NOMO-1 treated with DMSO at 0.1 percent for 48 hours (cell line): ENCODE data around the gene FUCA2.

Experiments used
- DNase-seq: peaks from one replicate; lab custom pipeline; 2025; ENCODE audit not compliant: unreplicated experiment; lab: John Stamatoyannopoulos, UW

Gene FUCA2

GRCh38 chr6:143510991-143511891 lies at the start of gene FUCA2:
Gene FUCA2 (minus strand): TSS chr6:143511720. CDS start chr6:143511634, 86 bp downstream.
- peak; percentile 57 for DNase-seq

GRCh38 chr6:143561105-143561704 lies 49.7 kb upstream of the FUCA2 start:
- DNase-seq, result no peak

- DNase-seq, result no peak
These were observed 47.6 kb upstream of the FUCA2 start for GRCh38 chr6:143559051-143559660.

GRCh38 chr6:143556529-143556928 lies 45.0 kb upstream of the FUCA2 start:
- DNase-seq, result no peak

- DNase-seq, result no peak
These were observed 44.1 kb upstream of the FUCA2 start for GRCh38 chr6:143555582-143555981.

- no peak for DNase-seq
These were observed 43.6 kb upstream of the FUCA2 start for GRCh38 chr6:143555071-143555492.

GRCh38 chr6:143553337-143553736 lies 41.8 kb upstream of the FUCA2 start:
- DNase-seq, result no peak

- no peak for DNase-seq
These were observed 38.4 kb upstream of the FUCA2 start for GRCh38 chr6:143549949-143550268.

- no peak for DNase-seq
These were observed 37.9 kb upstream of the FUCA2 start for GRCh38 chr6:143549221-143549948.

- DNase-seq, result no peak
These were observed 35.1 kb upstream of the FUCA2 start for GRCh38 chr6:143546599-143546998.

GRCh38 chr6:143545976-143546547 lies 34.5 kb upstream of the FUCA2 start:
- no peak for DNase-seq

- DNase-seq, result no peak
These were observed 33.6 kb upstream of the FUCA2 start for GRCh38 chr6:143545165-143545564.

- no peak for DNase-seq
These were observed 32.6 kb upstream of the FUCA2 start for GRCh38 chr6:143544011-143544696.

GRCh38 chr6:143543435-143543834 lies 31.9 kb upstream of the FUCA2 start:
- peak; percentile 64 for DNase-seq

GRCh38 chr6:143542888-143543287 lies 31.4 kb upstream of the FUCA2 start:
- DNase-seq, result peak; percentile 9

- DNase-seq, result no peak
These were observed 28.7 kb upstream of the FUCA2 start for GRCh38 chr6:143540192-143540591.

GRCh38 chr6:143539734-143540133 lies 28.2 kb upstream of the FUCA2 start:
- DNase-seq, result no peak

- DNase-seq, result no peak
These were observed 27.6 kb upstream of the FUCA2 start for GRCh38 chr6:143539106-143539505.

- DNase-seq, result no peak
These were observed 26.9 kb upstream of the FUCA2 start for GRCh38 chr6:143538374-143538773.

- DNase-seq, result peak; percentile 75
These were observed 25.6 kb upstream of the FUCA2 start for GRCh38 chr6:143536866-143537691.
